ENCODE measurements around the gene NEK3. TPM values are rescaled to one million over a fixed set of nuclear protein-coding genes. Genes with fewer than 3 reads are reported as not detected.
"Not testable (repeated sequence)": the region's sequence is repeated elsewhere in the genome, so short reads cannot be mapped to it uniquely, and the experiment has no call there.

The NEK3 gene
- total RNA-seq, 2 donors from 2014 or later: 12.9 to 36.8 TPM

DNA sequence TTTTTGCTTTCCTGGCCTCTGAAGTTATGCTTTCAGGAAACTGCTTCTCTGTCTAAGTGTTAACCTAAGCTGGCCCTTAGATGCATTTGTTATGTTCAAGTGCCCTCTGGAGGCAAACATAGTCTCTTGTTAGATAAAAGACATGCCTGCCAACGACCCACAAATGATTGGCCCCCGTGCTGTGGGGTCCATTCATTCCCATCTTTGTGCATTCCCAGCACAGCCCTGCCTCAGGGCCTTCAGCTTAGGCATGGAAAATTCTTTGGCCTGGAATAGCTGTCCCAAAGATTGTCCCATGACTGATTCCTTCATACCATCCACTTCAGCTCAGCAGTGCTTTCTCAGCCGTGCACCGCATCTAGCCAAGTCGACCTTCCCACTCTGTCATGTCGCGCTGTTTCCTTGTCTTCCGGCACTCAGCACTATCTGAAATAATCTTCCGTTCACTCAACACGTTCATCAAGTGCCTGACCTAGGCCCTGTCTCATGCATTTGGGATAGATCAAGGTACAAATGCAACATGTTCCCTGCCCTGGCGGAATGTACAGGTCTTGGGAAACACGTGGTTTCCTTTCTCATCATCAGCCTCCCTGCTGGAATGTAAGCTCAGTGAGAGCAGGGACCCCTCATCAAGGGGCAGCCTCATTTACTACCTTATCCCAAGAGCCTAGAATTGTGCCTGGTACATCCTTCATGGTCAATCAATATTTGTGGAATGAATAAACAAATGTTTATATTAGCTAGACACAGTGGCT, 42.2 kb upstream of the NEK3 start:
- TF ChIP-seq, protein P1, sequence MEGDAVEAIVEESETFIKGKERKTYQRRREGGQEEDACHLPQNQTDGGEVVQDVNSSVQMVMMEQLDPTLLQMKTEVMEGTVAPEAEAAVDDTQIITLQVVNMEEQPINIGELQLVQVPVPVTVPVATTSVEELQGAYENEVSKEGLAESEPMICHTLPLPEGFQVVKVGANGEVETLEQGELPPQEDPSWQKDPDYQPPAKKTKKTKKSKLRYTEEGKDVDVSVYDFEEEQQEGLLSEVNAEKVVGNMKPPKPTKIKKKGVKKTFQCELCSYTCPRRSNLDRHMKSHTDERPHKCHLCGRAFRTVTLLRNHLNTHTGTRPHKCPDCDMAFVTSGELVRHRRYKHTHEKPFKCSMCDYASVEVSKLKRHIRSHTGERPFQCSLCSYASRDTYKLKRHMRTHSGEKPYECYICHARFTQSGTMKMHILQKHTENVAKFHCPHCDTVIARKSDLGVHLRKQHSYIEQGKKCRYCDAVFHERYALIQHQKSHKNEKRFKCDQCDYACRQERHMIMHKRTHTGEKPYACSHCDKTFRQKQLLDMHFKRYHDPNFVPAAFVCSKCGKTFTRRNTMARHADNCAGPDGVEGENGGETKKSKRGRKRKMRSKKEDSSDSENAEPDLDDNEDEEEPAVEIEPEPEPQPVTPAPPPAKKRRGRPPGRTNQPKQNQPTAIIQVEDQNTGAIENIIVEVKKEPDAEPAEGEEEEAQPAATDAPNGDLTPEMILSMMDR (IDR thresholded peaks at IDR 0.05): peak in 2 of 4 experiments; percentile 29 to 30
- H3K9me3 ChIP-seq; H3K27me3 ChIP-seq (replicated peaks; ENCODE audit: insufficient read depth); H3K4me3 ChIP-seq; intact Hi-C loops (cut with DNase I); H3K4me1 ChIP-seq (replicated peaks); DNase-seq (ENCODE audit: low spot score); H3K27ac ChIP-seq; H3K36me3 ChIP-seq: not testable (repeated sequence)
- WGBS: 62% methylated on average over 12 of the region's 12 CpGs

DNA sequence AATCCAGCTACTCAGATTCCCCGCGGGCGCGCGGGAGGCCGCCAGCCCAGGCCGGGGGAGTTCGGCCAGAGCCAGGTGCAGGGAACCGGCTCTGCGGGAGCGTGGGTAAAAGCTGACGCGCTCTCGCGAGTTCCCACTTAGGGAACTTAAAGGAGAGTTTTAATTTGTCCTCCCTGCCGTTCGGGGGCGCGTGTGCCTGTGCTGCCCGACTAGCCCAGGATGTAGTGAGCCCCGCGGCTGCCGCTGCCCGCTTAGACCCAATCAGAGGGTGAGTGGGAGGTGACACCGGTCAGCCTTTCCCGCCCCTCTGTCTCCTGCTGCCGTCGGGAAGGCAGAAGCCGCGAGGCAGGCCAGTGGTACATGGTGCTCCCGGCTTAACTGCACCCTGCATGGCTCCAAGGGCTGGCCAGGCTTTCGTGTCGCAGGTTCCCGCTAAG, 36.0 kb upstream of the NEK3 start:
- 9% methylated on average over 34 of the region's 34 CpGs for WGBS
- H3K27me3 ChIP-seq (replicated peaks; ENCODE audit: insufficient read depth): no peaks in the 10 kb centered on the region
- no peaks in the 10 kb centered on the region for H3K4me1 ChIP-seq (replicated peaks)
- H3K36me3 ChIP-seq: no peaks in the 10 kb centered on the region
- DNase-seq (ENCODE audit: low spot score): peak; percentile 24
- intact Hi-C loops (cut with DNase I): loop anchor here (10.0 kb wide), 1 partner anchor 181 kb away; the partner anchor contains the start of genes ALG11 and ATP7B
- H3K9me3 ChIP-seq: no peaks in the 10 kb centered on the region
- H3K27ac ChIP-seq: peak overlapping the region; percentile 82 to 88
- TF ChIP-seq POLR2A (IDR thresholded peaks at IDR 0.05) (no peak), POLR2AphosphoS5 (IDR thresholded peaks at IDR 0.05) (peak; percentile 3)
- H3K4me3 ChIP-seq: peak overlapping the region; percentile 61 to 72

DNA sequence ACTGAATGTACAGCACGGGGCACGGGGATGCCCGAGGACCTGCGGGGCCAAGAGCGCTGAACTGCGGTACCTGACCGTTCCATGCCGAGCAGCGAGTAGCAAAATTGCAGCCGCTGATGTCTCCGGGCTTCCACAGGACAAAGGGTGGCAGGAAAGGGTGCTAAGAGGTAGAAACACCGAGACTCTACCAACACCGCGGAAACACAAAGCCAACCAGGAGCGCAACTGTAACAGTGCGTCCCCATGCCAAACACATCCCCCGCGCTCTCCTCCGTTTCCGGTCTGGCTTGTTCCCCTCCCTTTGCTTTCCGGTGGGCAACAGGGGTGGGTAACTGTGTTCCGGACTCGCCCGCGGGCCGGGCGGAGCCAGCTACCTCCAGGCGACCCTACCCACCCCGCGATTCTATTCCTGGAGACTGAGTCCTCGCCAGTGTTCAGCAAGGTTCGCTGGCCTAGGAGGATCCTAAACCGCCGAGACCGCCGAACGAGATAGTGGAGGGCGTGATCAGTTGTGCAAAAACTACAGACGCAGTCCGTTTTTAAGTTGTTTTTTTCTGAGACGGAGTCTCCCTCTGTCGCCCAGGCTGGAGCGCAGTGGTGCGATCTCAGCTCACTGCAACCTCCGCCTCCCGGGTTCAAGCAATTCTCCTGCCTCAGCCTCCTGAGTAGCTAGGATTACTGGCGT, 34.9 kb upstream of the NEK3 start:
- DNase-seq (ENCODE audit: low spot score): peak; percentile 79
- no peaks in the 10 kb centered on the region for H3K27me3 ChIP-seq (replicated peaks; ENCODE audit: insufficient read depth)
- WGBS: under 1% methylated on average over 47 of the region's 47 CpGs
- H3K4me1 ChIP-seq (replicated peaks): no peaks in the 10 kb centered on the region
- no peaks in the 10 kb centered on the region for H3K36me3 ChIP-seq
- H3K27ac ChIP-seq: peak overlapping the region; percentile 82 to 88
- intact Hi-C loops (cut with DNase I): loop anchor here (10.0 kb wide), 1 partner anchor 180 kb away; the partner anchor contains the start of genes ALG11 and ATP7B
- no peaks in the 10 kb centered on the region for H3K9me3 ChIP-seq
- peak overlapping the region; percentile 61 to 72 for H3K4me3 ChIP-seq
- TF ChIP-seq POLR2A (IDR thresholded peaks at IDR 0.05): peak; percentile 32
- TF ChIP-seq POLR2AphosphoS5 (IDR thresholded peaks at IDR 0.05): peak; percentile 86
- TF ChIP-seq, protein P1 (IDR thresholded peaks at IDR 0.05): peak in 3 of 4 experiments; percentile 6 to 28 (median 6)

GRCh38 chr13:52193587-52194183, 34.3 kb upstream of the NEK3 start:
- under 1% methylated on average over 14 of the region's 14 CpGs for WGBS
- Histone ChIP-seq H3K4me3 (peak overlapping the region; percentile 61 to 72), H3K27ac (peak overlapping the region; percentile 82 to 88)
- not testable (repeated sequence) for H3K27me3 ChIP-seq (replicated peaks; ENCODE audit: insufficient read depth); DNase-seq (ENCODE audit: low spot score); H3K36me3 ChIP-seq; H3K4me1 ChIP-seq (replicated peaks); H3K9me3 ChIP-seq
- intact Hi-C loops (cut with DNase I): loop anchor here (10.0 kb wide), 1 partner anchor 179 kb away; the partner anchor contains the start of genes ALG11 and ATP7B

- DNase-seq (ENCODE audit: low spot score); H3K27me3 ChIP-seq (replicated peaks; ENCODE audit: insufficient read depth); H3K4me3 ChIP-seq; H3K4me1 ChIP-seq (replicated peaks); H3K27ac ChIP-seq; intact Hi-C loops (cut with DNase I); H3K36me3 ChIP-seq; H3K9me3 ChIP-seq: not testable (repeated sequence)
- 97% methylated on average over 4 of the region's 4 CpGs for WGBS
Observed at GRCh38 chr13:52187424-52188187, 28.2 kb upstream of the NEK3 start.

- no peak overlapping the region for H3K4me3 ChIP-seq
- no peak for TF ChIP-seq POLR2A (IDR thresholded peaks at IDR 0.05)
- TF ChIP-seq, protein P1 (IDR thresholded peaks at IDR 0.05): no peak
- no peak for TF ChIP-seq POLR2AphosphoS5 (IDR thresholded peaks at IDR 0.05)
- no peaks in the 10 kb centered on the region for H3K4me1 ChIP-seq (replicated peaks)
- intact Hi-C loops (cut with DNase I): no loop called here
- WGBS: 95% methylated on average over 1 of the region's 1 CpG
- H3K9me3 ChIP-seq: no peaks in the 10 kb centered on the region
- no peak overlapping the region for H3K27ac ChIP-seq
- no peaks in the 10 kb centered on the region for H3K36me3 ChIP-seq
- DNase-seq (ENCODE audit: low spot score): no peak
- no peaks in the 10 kb centered on the region for H3K27me3 ChIP-seq (replicated peaks; ENCODE audit: insufficient read depth)
Observed at GRCh38 chr13:52187029-52187423, 27.6 kb upstream of the NEK3 start.

GRCh38 chr13:52181316-52181954, 22.0 kb upstream of the NEK3 start:
- intact Hi-C loops (cut with DNase I); H3K9me3 ChIP-seq; H3K27ac ChIP-seq; H3K4me3 ChIP-seq; DNase-seq (ENCODE audit: low spot score); H3K27me3 ChIP-seq (replicated peaks; ENCODE audit: insufficient read depth); H3K36me3 ChIP-seq; H3K4me1 ChIP-seq (replicated peaks): not testable (repeated sequence)
- 51% methylated on average over 5 of the region's 5 CpGs for WGBS
